Measurements from ENCODE around the gene DGKB.
"Not testable (repeated sequence)": the region's sequence is repeated elsewhere in the genome, so short reads cannot be mapped to it uniquely, and the experiment has no call there.

Gene DGKB

DNA sequence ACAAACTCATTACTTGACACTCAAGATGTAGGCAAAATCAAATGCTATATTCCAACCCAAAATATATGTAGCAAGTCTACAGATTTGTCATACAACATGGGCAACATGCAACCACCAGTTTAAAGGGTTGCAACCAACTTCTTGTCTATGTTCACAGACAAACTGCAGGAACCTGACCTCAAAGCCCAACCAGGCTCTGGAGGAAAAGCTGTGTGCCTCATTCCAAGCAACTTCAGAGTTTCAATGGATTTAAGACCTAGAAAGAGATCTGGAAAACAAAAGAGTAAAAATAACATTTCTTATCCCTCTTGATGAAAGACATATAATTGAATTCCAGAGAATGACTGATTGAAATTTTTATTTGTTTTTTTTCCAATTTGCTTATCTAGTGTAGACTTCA lies 612.6 kb downstream of the DGKB start:
- DNase-seq (ENCODE audit: low read depth): no peak

DNA sequence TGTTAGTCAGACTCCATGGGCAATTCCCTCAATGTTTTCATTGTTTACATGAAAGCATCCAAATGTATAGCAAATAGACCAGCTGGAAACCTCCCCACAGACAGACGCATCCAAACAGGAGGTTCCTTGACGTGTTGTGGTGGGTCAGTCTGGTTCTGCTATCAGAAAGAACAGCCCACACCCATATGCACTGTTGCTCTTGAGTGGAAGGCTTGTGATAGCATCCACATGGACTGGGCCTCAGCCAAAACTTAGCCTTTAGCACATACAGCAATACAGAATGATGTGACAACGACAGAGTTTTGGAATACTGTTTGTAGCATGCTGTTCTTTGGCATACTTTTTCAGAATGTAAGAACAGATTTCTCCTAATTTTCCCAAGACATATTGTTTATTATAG lies 613.9 kb downstream of the DGKB start:
- DNase-seq (ENCODE audit: low read depth): no peak

DNA sequence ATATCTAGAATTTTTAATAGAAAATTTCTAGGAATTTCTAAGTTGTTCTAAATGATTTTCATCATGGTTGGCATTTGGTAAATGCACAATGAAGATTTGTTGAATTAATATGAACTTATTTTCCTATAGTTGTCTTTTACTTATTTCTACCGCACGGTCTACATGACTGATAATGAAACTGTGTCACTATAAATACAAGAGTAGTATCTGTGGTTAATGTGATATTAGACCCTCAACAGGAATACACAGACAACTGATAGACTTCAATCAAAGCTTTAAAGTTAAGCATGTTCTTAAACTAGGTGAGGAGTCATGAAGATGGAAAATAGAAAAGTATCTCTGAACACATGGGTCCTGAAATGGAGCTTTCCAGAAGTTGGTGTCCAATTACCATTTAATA lies 615.2 kb downstream of the DGKB start:
- DNase-seq (ENCODE audit: low read depth): no peak

- no peak for DNase-seq (ENCODE audit: low read depth)
These were observed 616.5 kb downstream of the DGKB start for GRCh38 chr7:14286036-14286435.

DNA sequence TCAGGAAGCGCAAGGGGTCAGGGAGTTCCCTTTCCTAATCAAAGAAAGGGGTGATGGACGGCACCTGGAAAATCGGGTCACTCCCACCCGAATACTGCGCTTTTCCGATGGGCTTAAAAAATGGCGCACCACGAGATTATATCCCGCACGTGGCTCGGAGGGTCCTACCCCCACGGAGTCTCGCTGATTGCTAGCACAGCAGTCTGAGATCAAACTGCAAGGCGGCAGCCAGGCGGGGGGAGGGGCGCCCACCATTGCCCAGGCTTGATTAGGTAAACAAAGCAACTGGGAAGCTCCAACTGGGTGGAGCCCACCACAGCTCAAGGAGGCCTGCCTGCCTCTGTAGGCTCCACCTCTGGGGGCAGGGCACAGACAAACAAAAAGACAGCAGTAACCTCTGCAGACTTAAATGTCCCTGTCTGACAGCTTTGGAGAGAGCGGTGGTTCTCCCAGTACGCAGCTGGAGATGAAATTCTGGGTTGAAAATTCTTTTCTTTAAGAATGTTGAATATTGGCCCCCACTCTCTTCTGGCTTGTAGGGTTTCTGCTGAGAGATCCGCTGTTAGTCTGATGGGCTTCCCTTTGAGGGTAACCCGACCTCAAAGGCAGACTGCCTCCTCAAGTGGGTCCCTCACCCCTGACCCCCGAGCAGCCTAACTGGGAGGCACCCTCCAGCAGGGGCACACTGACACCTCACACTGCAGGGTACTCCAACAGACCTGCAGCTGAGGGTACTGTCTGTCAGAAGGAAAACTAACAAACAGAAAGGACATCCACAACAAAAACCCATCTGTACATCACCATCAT lies 623.3 kb downstream of the DGKB start:
- DNase-seq (ENCODE audit: low read depth): not testable (repeated sequence)

- no peak for DNase-seq (ENCODE audit: low read depth)
These were observed 627.2 kb downstream of the DGKB start for GRCh38 chr7:14275356-14275755.

GRCh38 chr7:14271441-14271840 lies 631.1 kb downstream of the DGKB start:
- no peak for DNase-seq (ENCODE audit: low read depth)

DNA sequence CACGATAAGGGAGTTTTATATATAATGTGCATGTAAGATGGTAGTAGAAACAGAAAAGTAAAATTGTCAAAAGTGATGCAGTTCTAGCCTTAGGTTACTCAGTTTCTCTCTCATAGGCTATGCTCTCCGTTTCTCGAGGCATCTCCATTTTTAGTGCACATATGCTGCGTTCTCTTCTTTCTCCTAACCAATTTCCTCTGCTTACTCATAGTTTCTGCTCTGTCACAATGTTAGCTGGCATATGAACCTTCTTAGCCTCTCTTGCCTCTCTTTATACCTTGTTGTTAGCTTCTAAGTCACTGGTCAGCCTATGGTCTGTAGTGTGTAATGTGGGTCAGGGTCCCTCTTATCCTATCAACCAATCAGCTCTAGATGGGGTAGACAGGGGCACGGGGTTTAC lies 632.5 kb downstream of the DGKB start:
- DNase-seq (ENCODE audit: low read depth): no peak

DNA sequence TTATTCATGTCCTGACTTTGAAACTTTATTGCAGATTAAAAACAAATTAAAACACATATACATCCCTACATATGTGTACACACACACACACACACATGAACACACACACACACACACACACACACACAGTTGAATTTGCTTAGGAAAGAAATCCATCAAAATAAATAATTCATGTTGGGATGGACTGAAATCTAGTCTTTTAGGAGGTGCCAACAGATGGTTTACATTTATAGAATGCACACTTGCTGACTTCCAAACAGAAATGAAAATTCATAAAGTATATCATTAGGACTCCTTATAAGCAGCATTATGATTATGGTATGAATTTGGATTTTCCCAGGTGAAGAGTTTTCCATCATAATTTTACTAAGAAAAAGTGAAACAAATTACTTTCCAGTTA lies 642.5 kb downstream of the DGKB start:
- no peak for DNase-seq (ENCODE audit: low read depth)

DNA sequence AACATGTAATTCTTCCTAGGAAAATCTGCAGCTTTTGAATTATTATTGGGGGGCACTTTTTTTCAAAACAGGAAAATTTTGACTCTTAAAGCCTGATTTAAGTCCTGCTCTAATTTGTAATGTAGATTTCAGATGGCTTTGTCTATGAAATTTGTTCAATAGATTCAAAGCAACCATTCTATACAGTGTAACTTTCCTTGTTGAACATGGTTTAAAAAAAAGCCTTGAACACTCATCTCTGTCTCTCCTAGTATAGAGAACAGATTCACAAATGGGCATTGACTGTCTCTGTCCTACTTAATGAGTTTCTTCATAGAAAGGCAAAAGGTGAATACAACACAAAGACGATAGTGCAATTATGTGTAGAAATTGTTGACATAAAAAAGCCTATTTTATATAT lies 643.7 kb downstream of the DGKB start:
- DNase-seq (ENCODE audit: low read depth): no peak

DNA sequence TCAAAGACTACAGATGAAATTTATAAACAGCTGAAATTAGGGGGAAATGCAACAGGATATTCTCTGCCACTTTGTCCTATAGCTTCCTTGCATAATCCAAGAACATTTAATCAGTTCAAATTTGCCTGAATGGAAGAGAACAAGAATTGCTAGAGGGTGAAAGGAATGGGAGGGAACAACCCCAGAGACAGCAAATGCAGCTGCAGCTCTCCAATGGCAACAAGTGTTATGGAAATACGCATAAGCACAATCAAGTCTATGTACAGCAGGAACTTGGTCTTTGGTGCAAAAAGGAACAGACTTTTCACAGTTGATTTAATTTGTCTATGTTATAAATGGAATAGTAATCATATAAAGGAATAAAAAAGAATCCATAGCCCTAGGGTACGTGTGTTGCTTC lies 644.1 kb downstream of the DGKB start:
- DNase-seq (ENCODE audit: low read depth): no peak

- no peak for DNase-seq (ENCODE audit: low read depth)
These were observed 650.1 kb downstream of the DGKB start for GRCh38 chr7:14252458-14252857.

DNA sequence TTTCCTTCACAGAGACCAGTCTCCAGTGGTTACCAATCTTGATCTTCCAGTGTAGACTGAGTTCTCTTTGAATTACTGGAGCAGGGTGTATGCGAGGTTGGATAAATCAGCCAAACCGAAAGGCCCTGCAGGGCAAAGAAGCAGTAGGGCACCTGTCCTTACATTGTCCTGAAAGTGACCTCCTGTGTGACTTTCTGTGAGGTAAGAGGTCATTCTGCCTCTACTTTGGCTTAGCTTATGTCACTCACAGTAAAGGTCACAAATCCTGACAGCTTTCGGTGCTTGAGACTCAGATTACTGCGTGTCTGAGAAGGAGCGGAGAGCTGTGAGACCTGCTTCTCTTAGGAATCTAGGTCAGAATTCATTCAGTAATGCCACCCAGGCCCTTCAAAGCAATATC lies 660.4 kb downstream of the DGKB start:
- DNase-seq (ENCODE audit: low read depth): no peak

GRCh38 chr7:14236834-14237233 lies 665.7 kb downstream of the DGKB start:
- DNase-seq (ENCODE audit: low read depth): no peak

DNA sequence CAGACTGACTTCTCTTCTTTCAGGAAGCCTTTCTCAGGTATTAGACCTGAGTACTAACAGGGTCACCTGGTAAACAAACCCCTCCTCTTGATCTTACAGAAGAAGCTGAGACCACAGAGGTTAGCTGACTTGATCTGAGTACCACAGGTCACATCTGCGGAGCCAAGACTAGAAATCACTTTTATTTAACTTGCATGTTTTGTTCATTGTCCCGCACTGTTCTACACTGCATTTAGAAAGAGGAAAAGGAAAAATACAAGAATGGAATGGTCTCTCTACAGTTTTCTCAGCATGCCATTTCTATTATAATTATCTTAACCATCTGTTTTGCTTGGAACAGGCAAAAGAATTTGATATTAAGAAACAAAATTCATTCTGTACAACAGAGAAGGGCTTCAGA lies 667.5 kb downstream of the DGKB start:
- no peak for DNase-seq (ENCODE audit: low read depth)

DNA sequence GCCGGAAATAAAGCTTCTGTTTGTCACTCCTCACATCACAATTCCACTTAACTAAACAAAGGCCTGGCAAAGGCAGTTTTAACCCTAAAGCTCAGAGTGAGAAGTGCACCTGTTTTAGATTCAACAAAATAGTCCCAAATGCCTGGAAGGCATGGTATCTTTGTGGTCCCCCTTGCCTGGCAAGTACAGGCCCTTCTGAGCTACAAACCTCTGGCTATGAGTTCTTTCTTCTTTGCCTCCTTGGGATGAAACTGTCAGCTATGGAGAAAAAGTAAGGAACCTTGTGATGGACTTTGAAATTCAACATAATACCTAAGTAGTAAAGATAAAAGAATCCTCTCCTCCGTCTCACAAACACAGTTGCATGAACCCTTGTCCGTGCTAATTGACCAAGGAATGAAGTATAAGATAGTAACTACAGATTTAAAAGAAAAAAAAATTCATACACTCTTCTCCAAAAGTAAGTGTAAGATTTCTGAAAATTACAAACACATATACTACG lies 668.6 kb downstream of the DGKB start:
- no peak for DNase-seq (ENCODE audit: low read depth)

DNA sequence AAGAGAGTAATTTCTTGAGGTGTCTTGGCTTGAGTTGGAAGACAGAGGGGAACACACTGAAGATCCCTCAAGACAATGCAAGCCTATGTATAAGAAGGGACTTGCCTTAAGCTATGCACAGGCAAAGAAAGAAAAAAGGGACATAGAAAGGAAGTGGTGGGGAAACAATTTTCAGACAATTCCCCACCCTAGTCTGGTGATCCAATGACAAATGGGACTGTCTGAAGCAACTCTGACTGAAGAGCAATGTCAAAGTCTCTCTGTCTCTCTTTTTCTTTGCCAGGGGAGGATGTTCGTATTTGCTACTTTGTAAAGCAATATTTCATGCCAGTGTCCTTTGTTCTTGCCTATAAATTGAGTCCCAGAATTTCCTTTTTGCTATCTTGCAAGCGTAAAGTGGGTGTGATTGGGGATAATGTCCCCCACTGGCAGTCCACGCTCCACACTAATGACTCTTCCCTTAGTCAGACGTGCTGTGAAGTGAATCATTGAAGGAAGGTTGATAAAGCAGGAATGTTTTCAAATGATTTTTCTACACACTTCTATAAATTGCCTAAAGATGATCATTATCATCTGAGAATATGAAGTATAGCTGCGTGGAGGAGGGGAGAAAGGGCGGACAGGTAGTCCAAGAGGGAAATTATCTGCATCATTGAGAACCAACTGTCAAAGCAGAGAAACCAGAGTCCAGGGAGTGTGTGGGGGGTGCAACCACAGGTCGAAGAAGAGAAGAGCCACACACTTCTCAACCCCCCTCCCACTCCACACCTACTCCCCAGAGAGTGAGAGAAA lies 669.3 kb downstream of the DGKB start:
- DNase-seq (ENCODE audit: low read depth): no peak

DNA sequence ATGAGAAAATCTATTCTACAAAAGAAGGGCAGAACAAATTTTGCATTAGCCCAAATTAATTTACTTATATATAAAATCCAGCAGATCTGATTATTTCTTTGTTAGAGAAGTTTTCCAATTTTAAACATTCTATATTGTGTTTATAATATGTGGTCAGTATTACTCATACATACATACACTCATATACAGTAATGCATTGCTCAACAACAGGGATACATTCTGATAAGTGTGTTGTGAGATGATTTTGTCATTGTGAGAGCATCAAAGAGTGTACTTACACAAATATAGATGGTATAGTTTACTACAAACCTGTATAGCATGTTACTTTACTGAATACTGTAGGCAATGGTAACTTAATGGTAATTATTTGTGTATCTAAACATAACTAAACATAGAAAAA lies 673.5 kb downstream of the DGKB start:
- DNase-seq (ENCODE audit: low read depth): no peak

- DNase-seq (ENCODE audit: low read depth): no peak
These were observed 674.2 kb downstream of the DGKB start for GRCh38 chr7:14228341-14228740.

GRCh38 chr7:14226126-14226525 lies 676.4 kb downstream of the DGKB start:
- no peak for DNase-seq (ENCODE audit: low read depth)

GRCh38 chr7:14219125-14219524 lies 683.4 kb downstream of the DGKB start:
- no peak for DNase-seq (ENCODE audit: low read depth)

- no peak for DNase-seq (ENCODE audit: low read depth)
These were observed 684.2 kb downstream of the DGKB start for GRCh38 chr7:14218338-14218737.

DNA sequence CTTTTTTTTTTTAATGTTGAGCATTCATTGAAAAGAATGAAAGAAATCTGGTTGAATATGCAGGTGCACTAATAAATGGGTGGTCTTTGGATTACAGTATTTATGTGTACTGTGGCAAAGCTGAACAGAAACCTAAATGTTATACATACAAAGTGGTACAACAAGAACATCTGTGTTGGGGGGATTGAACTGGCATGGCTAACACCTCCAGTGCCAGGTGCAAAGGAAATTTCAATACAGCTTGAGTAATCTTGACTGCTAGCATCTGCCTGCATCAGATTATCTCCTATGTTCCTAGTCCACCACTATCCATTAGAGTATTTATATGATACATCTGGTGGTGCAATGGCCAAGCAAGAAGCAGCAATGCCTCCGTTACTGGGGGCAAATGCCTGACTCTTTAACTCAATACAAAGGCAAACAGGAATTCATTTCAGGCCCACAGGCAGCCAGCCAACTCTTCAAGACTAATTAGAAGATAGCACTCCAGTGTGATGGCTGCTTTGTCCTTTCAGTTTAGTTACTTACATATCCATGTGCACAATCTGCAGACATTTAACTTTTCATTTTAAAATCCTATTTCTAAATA lies 692.6 kb downstream of the DGKB start:
- DNase-seq (ENCODE audit: low read depth): no peak
